A172 (cell line): ENCODE results near the gene ANKRD2. TPM values are rescaled to one million over a fixed set of nuclear protein-coding genes. Genes with fewer than 3 reads are reported as not detected.
"Not testable (repeated sequence)": the region's sequence is repeated elsewhere in the genome, so short reads cannot be mapped to it uniquely, and the experiment has no call there.

ENCODE experiments used
- DNase-seq: peaks from one replicate; pipeline ENCODE4 v3.0.0-alpha.2; 2015; ENCODE audit warnings: low spot score
- total RNA-seq: library from RNA; depleted of rRNA; stranded (reverse); fragments of >200 nt; shearing (Covaris generic); gene quantifications from 2 replicates; pipeline ENCODE4 v1.2.3, GENCODE V29; 2014; rRNA removed

ANKRD2 gene, protein sequence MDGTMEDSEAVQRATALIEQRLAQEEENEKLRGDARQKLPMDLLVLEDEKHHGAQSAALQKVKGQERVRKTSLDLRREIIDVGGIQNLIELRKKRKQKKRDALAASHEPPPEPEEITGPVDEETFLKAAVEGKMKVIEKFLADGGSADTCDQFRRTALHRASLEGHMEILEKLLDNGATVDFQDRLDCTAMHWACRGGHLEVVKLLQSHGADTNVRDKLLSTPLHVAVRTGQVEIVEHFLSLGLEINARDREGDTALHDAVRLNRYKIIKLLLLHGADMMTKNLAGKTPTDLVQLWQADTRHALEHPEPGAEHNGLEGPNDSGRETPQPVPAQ
- total RNA-seq = 2.0 and 6.7 TPM in 2 replicates

GRCh38 chr10:97572214-97572989, at the start of gene ANKRD2:
TSS of gene ANKRD2 (plus strand) at chr10:97572779. CDS start at chr10:97572789, 10 bp downstream.
- DNase-seq = peak; percentile 86

DNA sequence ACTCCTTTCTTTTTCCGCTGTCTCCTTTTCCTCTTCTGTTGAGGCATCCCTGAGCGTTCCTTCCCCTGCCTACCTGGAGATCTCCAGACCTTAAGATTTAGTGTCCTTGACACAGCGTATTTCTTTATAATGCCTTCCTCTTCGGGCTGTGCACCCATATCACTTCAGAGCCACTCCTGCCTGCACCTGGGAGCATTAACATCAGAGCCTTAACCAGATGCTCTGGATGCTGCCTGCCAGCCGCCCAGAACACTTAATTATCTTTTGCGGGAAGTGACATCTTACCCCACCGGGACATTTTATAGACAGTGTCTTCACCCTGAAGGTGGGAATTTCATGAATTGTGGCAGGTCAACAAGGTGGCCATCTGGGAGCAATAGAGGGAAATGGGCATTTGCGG, 49.6 kb upstream of the ANKRD2 start:
- DNase-seq = no peak

DNA sequence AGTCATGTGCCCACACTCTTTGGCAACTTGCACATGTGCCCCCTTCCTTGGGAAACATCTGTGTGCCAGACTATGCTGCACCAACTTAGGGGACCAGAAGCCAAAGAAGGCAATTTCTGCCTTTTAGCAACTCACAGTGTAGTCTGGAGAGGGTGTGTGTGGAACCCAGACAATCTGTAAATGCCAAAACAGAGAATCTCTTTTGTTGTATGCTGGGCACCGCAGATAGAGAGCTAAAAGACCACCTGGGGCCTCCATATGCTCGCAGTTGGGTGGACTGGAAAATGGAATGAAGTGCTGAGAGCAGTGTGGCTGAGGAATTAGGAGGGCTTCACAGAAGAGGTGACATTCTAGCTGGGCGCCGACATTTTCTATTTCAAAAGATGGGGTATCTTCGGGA, 47.5 kb upstream of the ANKRD2 start:
- DNase-seq = no peak

- no peak for DNase-seq
These were observed 46.9 kb upstream of the ANKRD2 start for GRCh38 chr10:97525683-97526110.

DNA sequence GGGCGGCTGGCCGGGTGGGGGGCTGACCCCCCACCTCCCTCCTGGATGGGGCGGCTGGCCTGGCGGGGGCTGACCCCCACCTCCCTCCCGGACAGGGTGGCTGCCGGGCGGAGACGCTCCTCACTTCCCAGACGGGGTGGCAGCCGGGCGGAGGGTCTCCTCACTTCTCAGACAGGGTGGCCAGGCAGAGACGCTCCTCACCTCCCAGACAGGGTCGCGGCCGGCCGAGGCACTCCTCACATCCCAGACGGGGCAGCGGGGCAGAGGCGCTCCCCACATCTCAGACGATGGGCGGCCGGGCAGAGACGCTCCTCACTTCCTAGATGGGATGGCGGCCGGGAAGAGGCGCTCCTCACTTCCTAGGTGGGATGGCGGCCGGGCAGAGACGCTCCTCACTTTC, 43.7 kb upstream of the ANKRD2 start:
- DNase-seq = not testable (repeated sequence)

- DNase-seq = no peak
These were observed 42.7 kb upstream of the ANKRD2 start for GRCh38 chr10:97529685-97530465.

DNA sequence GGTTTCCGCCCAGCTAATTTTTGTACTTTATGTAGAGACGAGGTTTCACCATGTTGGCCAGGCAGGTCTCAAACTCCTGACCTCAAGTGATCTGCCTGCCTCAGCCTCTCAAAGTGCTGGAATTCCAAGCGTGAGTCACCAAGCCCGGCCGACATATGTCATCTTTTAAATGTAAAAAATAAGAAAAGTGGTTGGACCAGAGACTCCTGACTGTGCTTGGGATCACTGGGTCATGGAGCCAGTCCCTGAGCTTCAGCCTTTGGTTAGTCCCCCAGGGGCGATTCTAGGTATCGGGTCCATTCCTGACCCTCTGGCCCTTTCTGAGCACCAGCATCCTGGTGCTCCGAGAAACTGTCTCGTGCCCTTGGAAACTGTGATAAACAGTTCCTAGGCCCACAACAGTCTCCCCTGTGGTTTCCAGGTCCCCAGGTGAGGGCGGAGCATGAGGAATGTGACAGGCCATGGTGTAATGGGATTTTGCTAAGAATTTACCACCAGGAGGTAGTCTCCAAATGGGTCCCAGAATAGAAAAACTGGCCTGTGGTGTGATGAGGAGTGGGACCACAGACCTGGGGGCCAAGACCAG, 41.1 kb upstream of the ANKRD2 start:
- peak; percentile 71 for DNase-seq

DNA sequence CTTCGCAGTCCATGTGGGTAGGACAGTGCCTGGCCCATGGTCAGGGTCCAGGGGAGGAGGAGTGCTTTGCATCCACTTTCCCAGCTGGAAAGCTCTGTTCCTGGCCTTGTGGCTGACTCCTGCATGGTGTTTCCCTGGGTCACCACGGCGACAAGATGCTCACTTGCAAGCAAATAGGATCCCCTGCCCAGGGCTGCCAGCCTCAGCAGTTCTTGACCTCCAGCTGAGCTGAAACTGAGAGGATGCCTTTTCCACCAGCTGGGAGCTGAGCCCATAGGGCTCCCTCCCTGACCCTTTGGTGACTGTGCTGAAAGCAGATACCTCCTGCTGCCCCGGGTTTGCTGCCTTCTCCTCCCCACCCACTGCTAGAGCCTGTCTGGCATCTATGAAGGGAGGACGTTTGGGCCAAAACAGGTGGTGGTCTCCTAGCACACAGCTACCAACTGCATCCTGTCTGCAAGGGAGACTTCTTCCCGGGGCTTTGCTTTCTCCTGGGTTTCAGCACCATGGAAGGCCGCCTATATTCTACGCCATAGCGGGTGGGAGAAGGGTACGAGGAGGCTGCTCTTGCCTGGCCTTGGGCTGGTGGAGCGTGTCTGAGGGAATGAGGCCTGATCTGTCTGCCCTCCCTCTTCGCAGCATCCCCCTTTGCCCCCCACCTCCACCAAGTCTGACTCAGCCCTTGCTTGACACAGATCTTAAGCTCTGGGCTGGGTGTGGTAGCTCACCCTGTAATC, 39.5 kb upstream of the ANKRD2 start:
- DNase-seq = peak; percentile 68

- DNase-seq = no peak
These were observed 38.7 kb upstream of the ANKRD2 start for GRCh38 chr10:97533888-97534287.

GRCh38 chr10:97534746-97535367, 37.7 kb upstream of the ANKRD2 start:
- DNase-seq = no peak

DNA sequence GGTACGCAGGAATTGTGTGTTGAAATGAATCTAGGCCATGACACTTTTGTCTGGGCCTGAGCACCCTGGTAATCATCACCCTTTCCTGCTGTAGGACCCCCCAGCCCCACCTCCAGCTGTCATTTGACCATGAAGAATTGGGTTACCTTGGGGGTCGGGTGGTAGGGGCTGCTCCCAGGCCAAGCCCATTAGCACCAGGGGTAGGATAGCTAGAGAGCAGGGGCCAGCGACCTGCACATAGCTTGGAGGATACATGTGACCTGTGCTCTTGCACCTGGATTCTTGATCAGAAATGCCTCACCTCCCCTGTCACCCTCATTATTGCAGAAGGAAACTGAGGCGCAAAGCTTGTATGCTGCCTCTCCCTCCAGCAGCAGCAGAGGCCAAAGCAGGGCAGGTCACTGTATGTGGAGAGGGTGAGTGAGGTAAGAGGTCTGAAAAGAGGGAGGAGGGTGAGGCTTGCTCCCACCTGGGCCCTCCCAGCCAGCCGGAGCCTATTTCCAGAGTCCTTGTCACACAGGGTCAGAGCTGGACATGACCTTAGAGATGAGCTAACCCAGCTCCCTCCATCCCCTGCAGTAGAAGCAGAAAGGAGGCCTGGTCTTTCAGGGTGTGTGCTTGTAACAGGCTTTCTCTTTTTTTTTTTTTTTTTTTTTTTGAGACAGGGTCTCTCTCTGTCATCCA, 35.3 kb upstream of the ANKRD2 start:
- no peak for DNase-seq

DNA sequence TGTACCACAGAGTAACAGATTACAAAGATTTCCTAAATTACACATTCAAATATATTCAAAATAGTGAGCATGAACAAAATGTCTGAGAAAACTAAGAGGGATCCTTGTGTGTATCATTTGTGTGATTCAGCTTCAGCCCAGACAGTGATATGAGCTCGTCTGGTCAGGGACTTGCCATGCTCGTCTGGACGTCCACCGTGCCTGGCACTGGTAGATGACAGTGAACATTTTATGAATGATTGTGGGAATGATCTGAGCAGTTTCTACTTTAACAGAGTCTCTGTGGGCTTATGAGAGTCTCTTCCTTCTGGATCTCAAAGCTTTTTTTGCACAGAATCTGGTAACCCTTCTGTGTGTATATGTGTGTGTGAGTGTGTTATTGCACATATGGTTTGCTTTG, 34.2 kb upstream of the ANKRD2 start:
- DNase-seq = no peak

DNA sequence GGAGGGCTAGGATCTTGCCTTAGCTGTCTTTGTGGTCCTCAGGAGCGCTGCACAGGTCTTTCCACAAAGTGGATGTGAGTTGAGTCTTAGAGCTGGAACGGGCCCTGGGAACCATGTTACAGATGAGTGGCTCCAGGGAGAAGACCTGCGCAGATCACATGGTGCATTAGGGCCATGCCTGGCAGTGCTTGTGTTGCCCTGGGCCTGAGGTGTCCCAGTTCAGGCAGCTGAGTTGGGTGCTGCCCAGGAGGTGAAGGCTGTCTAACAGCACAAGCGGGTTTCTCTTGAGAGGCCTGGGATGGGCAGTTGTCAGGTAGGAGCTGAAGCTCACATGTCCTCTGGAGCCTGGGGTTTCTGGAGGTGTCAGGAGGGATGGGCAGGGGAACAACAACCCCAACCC, 33.7 kb upstream of the ANKRD2 start:
- no peak for DNase-seq

DNA sequence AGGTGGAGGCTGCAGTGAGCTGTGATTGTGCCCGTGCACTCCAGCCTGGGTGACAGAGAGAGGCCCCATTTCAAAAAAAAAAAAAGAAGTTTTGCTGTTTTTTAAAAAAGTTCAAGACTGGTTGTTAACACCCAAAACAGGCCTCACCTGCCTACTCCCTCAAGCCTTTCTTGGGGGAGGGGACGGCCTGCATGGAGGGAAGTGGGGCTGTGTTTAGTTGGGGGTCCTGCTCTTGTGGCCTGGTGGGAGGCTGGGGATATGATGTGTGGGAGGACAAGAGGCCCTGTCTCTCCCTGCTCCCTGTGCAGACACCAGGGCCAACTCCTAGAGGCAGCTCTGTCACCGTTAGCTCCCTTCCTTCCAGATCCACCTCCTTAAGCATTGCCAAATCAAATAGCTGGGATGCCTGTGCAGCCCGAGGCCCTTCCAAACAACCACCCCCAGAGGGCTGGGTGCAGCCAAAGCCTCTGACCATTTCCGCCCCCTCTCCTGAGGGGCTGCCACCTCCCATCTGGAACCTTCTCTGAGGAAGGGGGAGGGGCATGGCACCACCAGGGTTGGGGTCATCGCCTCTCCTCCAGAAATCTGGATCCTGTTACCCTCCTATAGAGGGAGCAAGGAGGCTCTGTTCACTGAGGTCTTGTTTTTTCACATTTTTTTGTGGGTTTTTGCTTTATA, 32.9 kb upstream of the ANKRD2 start:
- peak; percentile 37 for DNase-seq

- no peak for DNase-seq
These were observed 31.7 kb upstream of the ANKRD2 start for GRCh38 chr10:97540669-97541500.

DNA sequence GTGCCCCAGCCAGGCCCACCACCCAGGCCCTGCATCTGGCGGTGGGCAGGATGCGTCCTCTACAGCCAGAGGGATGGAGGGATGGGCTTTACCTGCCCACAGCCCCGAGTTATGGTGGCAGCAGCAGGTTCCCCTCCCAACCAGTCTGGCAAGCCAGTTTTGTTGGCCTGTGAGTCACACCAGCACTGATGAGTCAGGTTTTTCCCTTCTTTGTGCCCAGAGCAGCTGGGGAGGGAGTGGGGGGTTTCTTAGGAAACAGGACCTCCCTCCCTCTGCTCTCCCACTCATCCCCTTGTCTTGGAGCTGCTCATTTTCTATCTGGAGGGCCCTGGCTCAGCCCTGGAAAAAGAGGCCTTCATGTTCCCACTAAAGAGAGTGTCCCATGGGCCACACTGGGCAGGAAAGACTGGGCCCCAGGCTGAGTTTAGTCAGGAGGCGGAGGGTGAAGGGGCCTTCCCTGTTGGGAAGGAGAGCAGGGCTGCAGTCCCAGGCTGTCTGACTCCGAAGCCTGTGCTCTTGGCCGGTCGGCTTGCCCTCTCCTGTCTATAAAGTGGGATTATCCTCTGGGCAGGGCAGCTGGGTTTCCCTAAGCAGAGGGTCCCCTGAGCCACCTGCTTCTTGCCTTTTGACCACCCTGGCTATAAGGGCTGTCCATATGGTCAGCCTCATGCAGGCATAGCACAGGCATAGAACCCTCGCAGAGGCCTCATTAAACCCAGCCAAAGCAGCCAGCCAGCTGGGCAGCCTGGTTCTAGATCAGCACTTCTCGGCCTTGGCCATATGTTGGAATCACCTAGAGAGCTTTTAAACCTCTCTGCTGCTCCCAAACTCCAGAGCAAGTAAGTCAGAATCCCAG, 30.2 kb upstream of the ANKRD2 start:
- peak; percentile 98 for DNase-seq

DNA sequence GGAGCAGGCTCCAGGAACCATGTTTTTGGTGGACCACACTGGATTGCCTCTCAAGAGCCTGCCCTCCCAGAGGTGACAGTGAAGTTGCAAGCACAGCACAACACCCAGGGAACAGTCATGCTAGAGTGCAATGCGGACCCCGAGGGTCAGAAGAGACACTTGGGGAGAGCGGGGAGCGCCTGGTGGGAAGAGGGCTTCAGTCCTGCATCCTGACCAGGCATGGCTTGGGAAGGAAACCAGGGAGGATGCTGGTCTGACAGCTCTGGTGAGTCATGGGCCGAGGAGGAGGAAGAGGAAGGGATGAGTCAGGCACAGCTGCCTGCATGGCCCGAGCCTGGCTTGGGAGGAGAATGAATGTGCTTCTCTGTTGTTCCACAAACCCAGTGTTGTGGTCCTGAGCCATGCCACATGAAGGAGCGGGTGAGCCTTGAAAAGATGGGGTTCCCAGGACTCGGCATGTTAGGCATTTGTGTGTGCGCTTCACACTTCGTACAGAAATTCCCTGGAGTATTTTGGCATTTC, 29.5 kb upstream of the ANKRD2 start:
- DNase-seq = peak; percentile 99
